PC-3 (cell line): ENCODE data around the gene PLEKHM2. TPM values are rescaled to one million over a fixed set of nuclear protein-coding genes. Genes with fewer than 3 reads are reported as not detected.

Experiments used
- ATAC-seq: fragments of 200-7000 bp; cut with Tn5 transposase; 2 replicates; pipeline ENCODE4 v1.9.1; 2020; ENCODE audit warnings: mild to moderate bottlenecking, moderate library complexity
- BruUV-seq: library from RNA; stranded (reverse); fragments of 400-500 nt; replicated peaks from 2 replicates; lab custom pipeline; 2021; lab: Mats Ljungman, UMichigan
- CTCF ChIA-PET: fragments of 300-600 bp; sonication (Branson Sonifier 250); formaldehyde crosslinking; loops from one replicate; lab custom pipeline; 2022; ENCODE audit warnings: antibody characterized with exemption; lab: Charles Lee
- POLR2A ChIA-PET: fragments of 300-600 bp; sonication (Branson Sonifier 250); formaldehyde crosslinking; loops from one replicate; lab custom pipeline; 2022; ENCODE audit warnings: antibody characterized with exemption; ENCODE audit not compliant: unreplicated experiment; lab: Charles Lee
- DNase-seq: peaks from one replicate; pipeline ENCODE4 v3.0.0-alpha.2; 2015
- H2AFZ ChIP-seq: fragments of 300-600 bp; sonication (generic); 2 replicates; pipeline ENCODE4 v1.6.0; 2016; ENCODE audit warnings: antibody characterized with exemption, low read length
- H3F3A ChIP-seq: fragments of 300-600 bp; sonication (generic); one replicate; pipeline ENCODE4 v1.6.0; 2017; ENCODE audit warnings: antibody characterized with exemption, low read length, control low read depth, mild to moderate bottlenecking; ENCODE audit not compliant: unreplicated experiment
- H3K27ac ChIP-seq: fragments of 300-600 bp; sonication (generic); 2 replicates; pipeline ENCODE4 v1.5.1; 2016; ENCODE audit warnings: mild to moderate bottlenecking, low read length
- H3K27me3 ChIP-seq: fragments of 300-600 bp; sonication (generic); 2 replicates; pipeline ENCODE4 v1.6.1; 2016; ENCODE audit warnings: low read length, mixed read lengths
- H3K36me3 ChIP-seq: fragments of 300-600 bp; sonication (generic); 2 replicates; pipeline ENCODE4 v1.6.1; 2016; ENCODE audit warnings: low read depth, mixed run types, low read length, mixed read lengths
- H3K4me1 ChIP-seq: fragments of 300-600 bp; sonication (generic); 2 replicates; pipeline ENCODE4 v1.5.1; 2016; ENCODE audit warnings: low read length; ENCODE audit not compliant: insufficient read depth
- H3K4me2 ChIP-seq: fragments of 300-600 bp; sonication (generic); 2 replicates; pipeline ENCODE4 v1.6.0; 2016; ENCODE audit warnings: low read length
- H3K4me3 ChIP-seq: fragments of 300-600 bp; sonication (generic); 2 replicates; pipeline ENCODE4 v1.5.1; 2016; ENCODE audit warnings: mild to moderate bottlenecking, low read length, mixed read lengths
- H3K79me2 ChIP-seq: fragments of 300-600 bp; sonication (generic); 2 replicates; pipeline ENCODE4 v1.6.1; 2017; ENCODE audit warnings: low read length, mixed read lengths
- H3K9ac ChIP-seq: fragments of 300-600 bp; sonication (generic); 2 replicates; pipeline ENCODE4 v1.6.0; 2016; ENCODE audit warnings: mild to moderate bottlenecking, low read length
- H3K9me2 ChIP-seq: fragments of 300-600 bp; sonication (generic); replicated peaks from 2 replicates; pipeline ENCODE4 v1.6.1; 2016; ENCODE audit warnings: mixed run types, low read length, mixed read lengths
- H3K9me3 ChIP-seq: fragments of 300-600 bp; sonication (generic); 2 replicates; pipeline ENCODE4 v1.6.1; 2016; ENCODE audit warnings: low read length, mixed read lengths
- H4K20me1 ChIP-seq: fragments of 300-600 bp; sonication (generic); 2 replicates; pipeline ENCODE4 v1.6.1; 2016; ENCODE audit warnings: low read length, mixed read lengths
- EZH2 ChIP-seq: fragments of 300-600 bp; sonication (generic); IDR thresholded peaks from one replicate; pipeline ENCODE4 v1.6.1; 2017; ENCODE audit warnings: antibody characterized with exemption, mild to moderate bottlenecking, low read length; ENCODE audit not compliant: unreplicated experiment
- EZH2phosphoT487 ChIP-seq: fragments of 300-600 bp; sonication (generic); IDR thresholded peaks from 2 replicates; pipeline ENCODE4 v1.6.1; 2018; ENCODE audit warnings: mild to moderate bottlenecking, antibody characterized with exemption, low read length, borderline replicate concordance
- intact Hi-C: fragments of 100-400 bp; cut with micrococcal nuclease; formaldehyde crosslinking; loops from 2 replicates; pipeline ENCODE4 v1.9.0; 2023
- total RNA-seq: library from RNA; depleted of rRNA; stranded (reverse); fragments of >200 nt; gene quantifications from 2 replicates; pipeline ENCODE4 v1.2.3, GENCODE V29; 2014
- TF ChIP-seq, protein P1 (sequence below): fragments of 300-600 bp; sonication (generic); conservative IDR thresholded peaks from 2 replicates; pipeline ENCODE4 v1.5.1; 2017; ENCODE audit warnings: antibody characterized with exemption, low read depth, mild to moderate bottlenecking, low read length

Gene PLEKHM2
- total RNA-seq, 1 experiment from 2014 or later, result 31.3 TPM

- Histone ChIP-seq H3K4me3 (no peak overlapping the region), H3K27ac (no peak overlapping the region), H3K9ac (no peak overlapping the region), H3K9me3 (no peaks in the 10 kb centered on the region), H3F3A (no peaks in the 10 kb centered on the region), H2AFZ (no peak overlapping the region), H3K4me2 (no peak overlapping the region), H4K20me1 (no peaks in the 10 kb centered on the region), H3K9me2 (no peaks in the 10 kb centered on the region), H3K79me2 (no peaks in the 10 kb centered on the region), H3K36me3 (no peaks in the 10 kb centered on the region), H3K27me3 (no peaks in the 10 kb centered on the region), H3K4me1 (peaks cover 21% of the 10 kb centered on the region)
- CTCF ChIA-PET, result no interaction called here
- ATAC-seq (no peak), DNase-seq (no peak)
- POLR2A ChIA-PET, result no interaction called here
- TF ChIP-seq EZH2phosphoT487, result no peak
- TF ChIP-seq, protein P1, sequence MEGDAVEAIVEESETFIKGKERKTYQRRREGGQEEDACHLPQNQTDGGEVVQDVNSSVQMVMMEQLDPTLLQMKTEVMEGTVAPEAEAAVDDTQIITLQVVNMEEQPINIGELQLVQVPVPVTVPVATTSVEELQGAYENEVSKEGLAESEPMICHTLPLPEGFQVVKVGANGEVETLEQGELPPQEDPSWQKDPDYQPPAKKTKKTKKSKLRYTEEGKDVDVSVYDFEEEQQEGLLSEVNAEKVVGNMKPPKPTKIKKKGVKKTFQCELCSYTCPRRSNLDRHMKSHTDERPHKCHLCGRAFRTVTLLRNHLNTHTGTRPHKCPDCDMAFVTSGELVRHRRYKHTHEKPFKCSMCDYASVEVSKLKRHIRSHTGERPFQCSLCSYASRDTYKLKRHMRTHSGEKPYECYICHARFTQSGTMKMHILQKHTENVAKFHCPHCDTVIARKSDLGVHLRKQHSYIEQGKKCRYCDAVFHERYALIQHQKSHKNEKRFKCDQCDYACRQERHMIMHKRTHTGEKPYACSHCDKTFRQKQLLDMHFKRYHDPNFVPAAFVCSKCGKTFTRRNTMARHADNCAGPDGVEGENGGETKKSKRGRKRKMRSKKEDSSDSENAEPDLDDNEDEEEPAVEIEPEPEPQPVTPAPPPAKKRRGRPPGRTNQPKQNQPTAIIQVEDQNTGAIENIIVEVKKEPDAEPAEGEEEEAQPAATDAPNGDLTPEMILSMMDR, result no peak
- TF ChIP-seq EZH2, result no peak
- intact Hi-C loops, result loop anchor here (1.0 kb wide), 1 partner anchor 10 kb away; no protein-coding TSS in a partner anchor
- no TSS peak for BruUV-seq
Measured at GRCh38 chr1:15676010-15676409, 8.1 kb upstream of the PLEKHM2 start.

- intact Hi-C loops, result loop anchor here (1.0 kb wide), 1 partner anchor 11 kb away; no protein-coding TSS in a partner anchor
- Histone ChIP-seq H3K79me2 (no peaks in the 10 kb centered on the region), H3K4me1 (peaks cover 30% of the 10 kb centered on the region), H3K27ac (no peak overlapping the region), H3K9ac (no peak overlapping the region), H3F3A (no peaks in the 10 kb centered on the region), H3K4me2 (no peak overlapping the region), H2AFZ (no peak overlapping the region), H3K4me3 (no peak overlapping the region), H3K9me2 (no peaks in the 10 kb centered on the region), H4K20me1 (no peaks in the 10 kb centered on the region), H3K36me3 (no peaks in the 10 kb centered on the region), H3K27me3 (no peaks in the 10 kb centered on the region), H3K9me3 (no peaks in the 10 kb centered on the region)
- DNase-seq, result no peak
- ChIA-PET POLR2A (no interaction called here), CTCF (no interaction called here)
- no TSS peak for BruUV-seq
- TF ChIP-seq, protein P1, result no peak
- no peak for ATAC-seq
Measured at GRCh38 chr1:15676688-15677661, 7.1 kb upstream of the PLEKHM2 start.

- no peak overlapping the region for H3K4me3 ChIP-seq
- intact Hi-C loops, result no loop called here
- TF ChIP-seq EZH2 (no peak), EZH2phosphoT487 (no peak)
- TF ChIP-seq, protein P1, result no peak
- ChIA-PET CTCF (no interaction called here), POLR2A (no interaction called here)
- no peak overlapping the region for H3K27ac ChIP-seq
- H3K4me2 ChIP-seq, result no peak overlapping the region
- peaks cover 30% of the 10 kb centered on the region for H3K4me1 ChIP-seq
- H3K27me3 ChIP-seq, result no peaks in the 10 kb centered on the region
- peak; percentile 82 for DNase-seq
- H4K20me1 ChIP-seq, result no peaks in the 10 kb centered on the region
- H3K36me3 ChIP-seq, result no peaks in the 10 kb centered on the region
- ATAC-seq, result peak; percentile 69
- BruUV-seq, result no TSS peak
- H3K9ac ChIP-seq, result no peak overlapping the region
- H2AFZ ChIP-seq, result no peak overlapping the region
- H3K79me2 ChIP-seq, result no peaks in the 10 kb centered on the region; the same call in 1 of the 2 replicates
- no peaks in the 10 kb centered on the region for H3K9me2 ChIP-seq
- no peaks in the 10 kb centered on the region for H3F3A ChIP-seq
- H3K9me3 ChIP-seq, result no peaks in the 10 kb centered on the region
Measured at GRCh38 chr1:15678578-15678977, 5.5 kb upstream of the PLEKHM2 start.
